IMR-90 (cell line): ENCODE data around the gene TP53I11. TPM values are rescaled to one million over a fixed set of nuclear protein-coding genes. Genes with fewer than 3 reads are reported as not detected.

Experiments
- ATAC-seq: fragments of 200-7000 bp; cut with Tn5 transposase; 2 replicates; pipeline ENCODE4 v1.9.1; 2020; ENCODE audit warnings: low read depth, mild to moderate bottlenecking, moderate library complexity
- BruUV-seq: library from RNA; stranded (reverse); fragments of 400-500 nt; replicated peaks from 2 replicates; lab custom pipeline; 2021; lab: Mats Ljungman, UMichigan
- CTCF ChIA-PET: fragments of 300-600 bp; formaldehyde crosslinking; extraction: SDS; loops from one replicate; lab custom pipeline; 2021; ENCODE audit warnings: antibody characterized with exemption; lab: Yijun Ruan, JAX
- POLR2A ChIA-PET: fragments of 300-600 bp; sonication (Branson Sonifier 250); formaldehyde crosslinking; loops from one replicate; lab custom pipeline; 2022; ENCODE audit warnings: antibody characterized with exemption; ENCODE audit not compliant: unreplicated experiment; lab: Charles Lee
- DNase-seq: peaks from one replicate; pipeline ENCODE4 v3.0.0; 2013
- H2AFZ ChIP-seq: replicated peaks from 2 replicates; pipeline ENCODE3; 2013; ENCODE audit warnings: low read length, mild to moderate bottlenecking; ENCODE audit not compliant: poor library complexity
- H2AK5ac ChIP-seq: 2 replicates; pipeline ENCODE4 v1.6.1; 2013; ENCODE audit warnings: low read depth, low read length, inconsistent platforms
- H2AK9ac ChIP-seq: replicated peaks from 2 replicates; pipeline ENCODE3; 2013; ENCODE audit warnings: mild to moderate bottlenecking, low read depth, low read length, moderate library complexity; ENCODE audit not compliant: poor library complexity
- H2BK120ac ChIP-seq: 2 replicates; pipeline ENCODE4 v1.6.1; 2013; ENCODE audit warnings: low read depth, low read length, inconsistent platforms
- H2BK15ac ChIP-seq: 3 replicates; pipeline ENCODE4 v1.6.1; 2013; ENCODE audit warnings: low read depth, low read length, inconsistent platforms
- H2BK20ac ChIP-seq: 2 replicates; pipeline ENCODE4 v1.6.1; 2013; ENCODE audit warnings: low read depth, mild to moderate bottlenecking, inconsistent platforms, low read length, moderate library complexity
- H2BK5ac ChIP-seq: 2 replicates; pipeline ENCODE4 v1.6.1; 2013; ENCODE audit warnings: mild to moderate bottlenecking, low read depth, low read length, inconsistent platforms; ENCODE audit not compliant: poor library complexity, severe bottlenecking
- H3K14ac ChIP-seq: replicated peaks from 2 replicates; pipeline ENCODE4 v1.6.1; 2013; ENCODE audit warnings: low read depth, low read length, inconsistent platforms
- H3K18ac ChIP-seq: 2 replicates; pipeline ENCODE4 v1.6.1; 2013; ENCODE audit warnings: low read depth, low read length, control low read depth
- H3K23ac ChIP-seq: 2 replicates; pipeline ENCODE4 v1.6.1; 2013; ENCODE audit warnings: low read depth, low read length, inconsistent platforms
- H3K27ac ChIP-seq: 2 replicates; pipeline ENCODE4 v1.5.1; 2013; ENCODE audit warnings: mild to moderate bottlenecking, control low read depth, low read length; ENCODE audit not compliant: insufficient read depth
- H3K27me3 ChIP-seq: 2 replicates; pipeline ENCODE4 v1.6.1; 2013; ENCODE audit warnings: low read length; ENCODE audit not compliant: control insufficient read depth, insufficient read depth
- H3K36me3 ChIP-seq: 2 replicates; pipeline ENCODE4 v1.6.1; 2013; ENCODE audit warnings: low read length, mixed read lengths; ENCODE audit not compliant: control insufficient read depth, insufficient read depth
- H3K4ac ChIP-seq: 2 replicates; pipeline ENCODE4 v1.6.1; 2013; ENCODE audit warnings: low read depth, low read length, inconsistent platforms
- H3K4me1 ChIP-seq: 2 replicates; pipeline ENCODE4 v1.6.1; 2013; ENCODE audit warnings: low read length, mixed read lengths; ENCODE audit not compliant: control insufficient read depth, insufficient read depth
- H3K4me2 ChIP-seq: 2 replicates; pipeline ENCODE4 v1.6.1; 2013; ENCODE audit warnings: low read depth, mild to moderate bottlenecking, control low read depth, low read length, moderate library complexity
- H3K4me3 ChIP-seq: 2 replicates; pipeline ENCODE4 v1.5.1; 2013; ENCODE audit warnings: low read depth, mild to moderate bottlenecking, control low read depth, low read length, moderate library complexity; ENCODE audit not compliant: insufficient read depth
- H3K56ac ChIP-seq: 2 replicates; pipeline ENCODE4 v1.6.1; 2013; ENCODE audit warnings: low read length, inconsistent platforms; ENCODE audit not compliant: insufficient read depth; ENCODE audit errors: extremely low read depth
- H3K79me1 ChIP-seq, 2 experiments: 2 replicates each; pipeline ENCODE4 v1.6.1; 2013; ENCODE audit warnings: low read length in 2 of 2, inconsistent platforms in 1 of 2, low read depth in 1 of 2
- H3K9ac ChIP-seq: 2 replicates; pipeline ENCODE4 v1.6.1; 2013; ENCODE audit warnings: low read depth, low read length, control low read depth
- H3K9me1 ChIP-seq: 2 replicates; pipeline ENCODE4 v1.6.1; 2013; ENCODE audit warnings: low read length, inconsistent platforms; ENCODE audit not compliant: insufficient read depth
- H3K9me3 ChIP-seq: 2 replicates; pipeline ENCODE4 v1.6.1; 2013; ENCODE audit warnings: low read length; ENCODE audit not compliant: control insufficient read depth, insufficient read depth
- H4K20me1 ChIP-seq: 2 replicates; pipeline ENCODE4 v1.6.1; 2013; ENCODE audit warnings: low read length, inconsistent platforms; ENCODE audit not compliant: insufficient read depth
- H4K5ac ChIP-seq: 2 replicates; pipeline ENCODE4 v1.6.1; 2013; ENCODE audit warnings: mild to moderate bottlenecking, low read depth, low read length, control low read depth
- H4K8ac ChIP-seq, 2 experiments: 2 replicates each; pipeline ENCODE4 v1.6.1; 2013; ENCODE audit warnings: low read depth in 2 of 2, low read length in 2 of 2, control low read depth in 1 of 2, inconsistent platforms in 1 of 2
- H4K91ac ChIP-seq: 2 replicates; pipeline ENCODE4 v1.6.1; 2013; ENCODE audit warnings: low read depth, low read length, inconsistent platforms; ENCODE audit not compliant: insufficient read depth
- BHLHE40 ChIP-seq: fragments of 150-350 bp; IDR thresholded peaks from 2 replicates; pipeline ENCODE4 v1.6.1; 2016; ENCODE audit warnings: mild to moderate bottlenecking, low read depth, low read length
- CHD1 ChIP-seq: IDR thresholded peaks from 2 replicates; pipeline ENCODE4 v1.6.1; 2012; ENCODE audit warnings: low read depth, low read length, improper control_type of control experiment
- MAFK ChIP-seq: IDR thresholded peaks from 2 replicates; pipeline ENCODE4 v1.6.1; 2012; ENCODE audit warnings: low read depth, low read length, improper control_type of control experiment
- MXI1 ChIP-seq: IDR thresholded peaks from 2 replicates; pipeline ENCODE4 v1.6.1; 2012; ENCODE audit warnings: low read depth, mild to moderate bottlenecking, low read length, moderate library complexity, borderline replicate concordance
- POLR2A ChIP-seq: IDR thresholded peaks from 2 replicates; pipeline ENCODE4 v1.6.1; 2012; ENCODE audit warnings: mild to moderate bottlenecking, low read depth, low read length
- SMC3 ChIP-seq: fragments of 150-350 bp; IDR thresholded peaks from 2 replicates; pipeline ENCODE4 v1.6.1; 2016; ENCODE audit warnings: low read depth, mild to moderate bottlenecking, antibody characterized with exemption, low read length, moderate library complexity
- WGBS, 2 experiments: methylation state at CpG; one replicate each; pipeline versions ENCODE4 v1.1.5 to v1.1.7; 2013; ENCODE audit warnings: missing lambda C conversion rate in 2 of 2; ENCODE audit not compliant: insufficient read length in 1 of 2; ENCODE audit errors: extremely low coverage in 2 of 2; 5-methylcytosine and 5-hydroxymethylcytosine counted together
- dilution Hi-C: fragments of 300-500 bp; cut with HindIII; formaldehyde crosslinking; loops from one replicate; pipeline ENCODE4 v1.14.3; 2018; ENCODE audit warnings: low sequenced_read_pairs; ENCODE audit not compliant: unreplicated experiment
- in situ Hi-C: fragments of 300-500 bp; cut with MboI; formaldehyde crosslinking; loops from 3 replicates; pipeline ENCODE4 v1.14.3; 2019; ENCODE audit warnings: low sequenced_read_pairs, inconsistent platforms, mixed read lengths
- intact Hi-C: fragments of 100-400 bp; cut with micrococcal nuclease; formaldehyde crosslinking; loops from 2 replicates; pipeline ENCODE4 v1.10.0; 2022
- polyA plus RNA-seq, 3 experiments: library from polyadenylated mRNA; depleted of rRNA; stranded (reverse); fragments of >200 nt; gene quantifications; 2 replicates each; pipeline ENCODE4 v1.2.3, GENCODE V29; 2012; ENCODE audit warnings: low replicate concordance in 1 of 3
- total RNA-seq: library from RNA; depleted of rRNA; stranded (reverse); fragments of >200 nt; gene quantifications from 2 replicates; pipeline ENCODE4 v1.2.3, GENCODE V29; 2012
- TF ChIP-seq, protein P1 (sequence below): fragments of 150-350 bp; IDR thresholded peaks from 2 replicates; pipeline ENCODE4 v1.6.1; 2017; ENCODE audit warnings: mild to moderate bottlenecking, antibody characterized with exemption, low read length, low read depth

The TP53I11 gene
- total and polyA plus RNA-seq, 2 of the 4 experiments (the other 2 are of a cell fraction), result 3.9 to 22.0 TPM

DNA sequence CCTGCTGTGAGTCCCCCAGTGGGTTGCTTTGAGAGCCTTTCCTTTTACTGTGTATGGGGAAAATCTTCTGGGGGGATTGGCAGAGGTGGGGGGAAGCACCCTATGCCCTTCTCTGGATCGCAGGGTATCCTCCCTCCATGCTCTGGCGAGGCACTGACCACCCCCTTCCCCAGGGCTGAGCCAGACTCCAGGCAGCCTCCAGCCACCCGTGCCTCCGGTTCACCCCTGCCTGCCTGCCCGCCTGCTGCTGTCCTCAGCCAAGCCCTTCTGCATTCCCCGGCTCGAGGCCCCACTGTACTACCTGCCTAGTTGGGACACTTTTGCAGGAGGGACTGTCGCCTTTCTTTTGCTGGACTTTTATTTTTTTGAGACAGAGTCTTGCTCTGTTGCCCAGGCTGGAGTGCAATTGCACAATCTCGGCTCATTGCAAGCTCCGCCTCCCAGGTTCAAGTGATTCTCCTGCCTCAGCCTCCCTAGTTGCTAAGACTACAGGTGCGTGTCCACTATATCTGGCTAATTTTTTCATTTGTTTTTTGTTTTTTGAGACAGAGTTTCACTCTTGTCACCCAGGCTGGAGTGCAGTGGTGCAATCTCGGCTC, 23.8 kb upstream of the TP53I11 start:
- no peaks in the 10 kb centered on the region for H3K36me3 ChIP-seq
- no peak overlapping the region for H3K18ac ChIP-seq
- no peaks in the 10 kb centered on the region for H3K79me1 ChIP-seq
- H3K14ac ChIP-seq, result no peak overlapping the region
- no peak overlapping the region for H3K9ac ChIP-seq
- no peak for TF ChIP-seq SMC3
- TF ChIP-seq, protein P1, sequence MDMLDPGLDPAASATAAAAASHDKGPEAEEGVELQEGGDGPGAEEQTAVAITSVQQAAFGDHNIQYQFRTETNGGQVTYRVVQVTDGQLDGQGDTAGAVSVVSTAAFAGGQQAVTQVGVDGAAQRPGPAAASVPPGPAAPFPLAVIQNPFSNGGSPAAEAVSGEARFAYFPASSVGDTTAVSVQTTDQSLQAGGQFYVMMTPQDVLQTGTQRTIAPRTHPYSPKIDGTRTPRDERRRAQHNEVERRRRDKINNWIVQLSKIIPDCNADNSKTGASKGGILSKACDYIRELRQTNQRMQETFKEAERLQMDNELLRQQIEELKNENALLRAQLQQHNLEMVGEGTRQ, result no peak
- no peak for TF ChIP-seq MAFK
- no peak for TF ChIP-seq MXI1
- TF ChIP-seq POLR2A, result no peak
- no peak for TF ChIP-seq CHD1
- TF ChIP-seq BHLHE40, result no peak
- H2AFZ ChIP-seq, result no peak overlapping the region
- H3K4me3 ChIP-seq, result no peak overlapping the region
- H3K23ac ChIP-seq, result no peak overlapping the region
- no peak overlapping the region for H2AK9ac ChIP-seq
- no peak overlapping the region for H2BK120ac ChIP-seq
- ATAC-seq (no peak), DNase-seq (no peak)
- no peak overlapping the region for H2BK20ac ChIP-seq
- no peak overlapping the region for H3K27ac ChIP-seq
- no peaks in the 10 kb centered on the region; the same call in 1 of the 2 replicates for H3K9me1 ChIP-seq
- H2BK15ac ChIP-seq, result no peak overlapping the region
- no peak overlapping the region for H2AK5ac ChIP-seq
- intact Hi-C loops, result no loop called here
- no peaks in the 10 kb centered on the region for H4K20me1 ChIP-seq
- H3K4me1 ChIP-seq, result peaks cover 5% of the 10 kb centered on the region
- H3K9me3 ChIP-seq, result no peaks in the 10 kb centered on the region
- H2BK5ac ChIP-seq, result no peak overlapping the region
- dilution Hi-C loops, result no loop called here
- no TSS peak for BruUV-seq
- in situ Hi-C loops, result no loop called here
- H3K4ac ChIP-seq, result no peak overlapping the region
- ChIA-PET POLR2A (no interaction called here), CTCF (no interaction called here)
- no peak overlapping the region for H4K8ac ChIP-seq
- H3K4me2 ChIP-seq, result no peak overlapping the region
- H3K56ac ChIP-seq, result no peak overlapping the region
- H4K91ac ChIP-seq, result no peak overlapping the region
- no peak overlapping the region for H4K5ac ChIP-seq
- 92% methylated on average over 2 of the region's 12 CpGs; no CpG with 5 or more reads in 1 of the 2 experiments for WGBS, 2 experiments
- H3K27me3 ChIP-seq, result peaks cover 23% of the 10 kb centered on the region
